HepG2 (cell line): ENCODE measurements around the gene RPL41. TPM values are rescaled to one million over a fixed set of nuclear protein-coding genes. Genes with fewer than 3 reads are reported as not detected.

ENCODE experiments used
- CEBPB ChIP-seq: IDR thresholded peaks from 2 replicates; pipeline ENCODE4 v1.6.1; 2011; ENCODE audit warnings: low read depth, low read length, improper control_type of control experiment, borderline replicate concordance
- ETV6 ChIP-seq: sonication (generic); formaldehyde crosslinking; conservative IDR thresholded peaks from 2 replicates; pipeline ENCODE4 v1.4.0; 2020; ENCODE audit warnings: missing genetic modification reagents
- FOSL1 ChIP-seq: sonication (generic); formaldehyde crosslinking; IDR thresholded peaks from 2 replicates; pipeline ENCODE4 v1.9.0; 2021; ENCODE audit warnings: missing genetic modification reagents, borderline replicate concordance
- GABPB1 ChIP-seq: IDR thresholded peaks from 2 replicates; pipeline ENCODE4 v1.6.1; 2016; ENCODE audit warnings: mild to moderate bottlenecking, missing genetic modification reagents, moderate library complexity, missing compliant biosample characterization
- JUND ChIP-seq: sonication (generic); formaldehyde crosslinking; IDR thresholded peaks from 2 replicates; pipeline ENCODE4 v1.8.0; 2022; ENCODE audit warnings: mild to moderate bottlenecking, missing genetic modification reagents
- NFE2L2 ChIP-seq: fragments of 150-350 bp; IDR thresholded peaks from 2 replicates; pipeline ENCODE4 v1.6.1; 2014; ENCODE audit warnings: low read length
- SAP130 ChIP-seq: IDR thresholded peaks from 2 replicates; pipeline ENCODE4 v1.6.1; 2016; ENCODE audit warnings: low read depth
- SMARCC2 ChIP-seq: fragments of 450-650 bp; IDR thresholded peaks from 2 replicates; pipeline ENCODE4 v1.6.1; 2017; ENCODE audit warnings: antibody characterized with exemption, mild to moderate bottlenecking
- SYNCRIP ChIP-seq: fragments of 200-400 bp; formaldehyde crosslinking; IDR thresholded peaks from 2 replicates; pipeline ENCODE4 v1.6.1; 2018; ENCODE audit warnings: mild to moderate bottlenecking, low read depth, low read length; ENCODE audit not compliant: insufficient read depth
- ZC3H4 ChIP-seq: sonication (generic); formaldehyde crosslinking; IDR thresholded peaks from 2 replicates; pipeline ENCODE4 v1.4.0; 2020; ENCODE audit warnings: missing genetic modification reagents, borderline replicate concordance
- ZNF549 ChIP-seq: sonication (generic); formaldehyde crosslinking; IDR thresholded peaks from 2 replicates; pipeline ENCODE4 v1.5.0; 2020; ENCODE audit warnings: missing genetic modification reagents
- ZNF816 ChIP-seq: sonication (generic); formaldehyde crosslinking; IDR thresholded peaks from 2 replicates; pipeline ENCODE4 v1.8.0; 2022; ENCODE audit warnings: missing genetic modification reagents, mild to moderate bottlenecking, borderline replicate concordance
- polyA plus RNA-seq, 8 experiments: library from polyadenylated mRNA; depleted of rRNA in 3 of 8; stranded (reverse) in 7 of 8; unstranded in 1 of 8; fragments of >200 nt; fragmentation: Illumina TruSeq in 4 of 8; extraction: Trizol in 4 of 8; gene quantifications; 2 replicates each; pipeline versions ENCODE4 v1.2.1 to v1.2.3, GENCODE V29; 2011 to 2016; ENCODE audit warnings: low read depth in 4 of 8, missing spikeins in 1 of 8, mixed read lengths in 1 of 8; ENCODE audit not compliant: insufficient read depth in 1 of 8
- total RNA-seq, 5 experiments: library from RNA; depleted of rRNA; stranded (reverse); fragments of >200 nt; fragmentation: Illumina TruSeq; extraction: Trizol; gene quantifications; 2 replicates each; pipeline ENCODE4 v1.2.3, GENCODE V29; 2016; ENCODE audit warnings: low read depth in 1 of 5
- TF ChIP-seq, protein P1 (sequence below): sonication (generic); formaldehyde crosslinking; IDR thresholded peaks from 2 replicates; pipeline ENCODE4 v1.8.1; 2023; ENCODE audit warnings: mild to moderate bottlenecking, moderate library complexity, missing genetic modification reagents
- TF ChIP-seq, protein P2 (sequence below), 2 experiments: sonication (generic) in 1 of 2; formaldehyde crosslinking in 1 of 2; IDR thresholded peaks; 2 replicates each; pipeline versions ENCODE4 v1.5.1 to v1.6.1; 2011 to 2020; ENCODE audit warnings: borderline replicate concordance in 1 of 2, low read depth in 1 of 2, low read length in 1 of 2, mild to moderate bottlenecking in 1 of 2, missing genetic modification reagents in 1 of 2, moderate library complexity in 1 of 2
- TF ChIP-seq, protein P3 (sequence below): sonication (generic); formaldehyde crosslinking; conservative IDR thresholded peaks from 2 replicates; pipeline ENCODE4 v1.8.1; 2023; ENCODE audit warnings: missing genetic modification reagents
- TF ChIP-seq, protein P4 (sequence below): sonication (generic); formaldehyde crosslinking; IDR thresholded peaks from 2 replicates; pipeline ENCODE4 v1.4.0; 2020; ENCODE audit warnings: missing genetic modification reagents

RPL41 gene
- total and polyA plus RNA-seq, 2 of the 13 experiments (the other 11 are each of a cell fraction or from before 2014, with no cell fraction given), result 4,012 to 7,670 TPM

DNA sequence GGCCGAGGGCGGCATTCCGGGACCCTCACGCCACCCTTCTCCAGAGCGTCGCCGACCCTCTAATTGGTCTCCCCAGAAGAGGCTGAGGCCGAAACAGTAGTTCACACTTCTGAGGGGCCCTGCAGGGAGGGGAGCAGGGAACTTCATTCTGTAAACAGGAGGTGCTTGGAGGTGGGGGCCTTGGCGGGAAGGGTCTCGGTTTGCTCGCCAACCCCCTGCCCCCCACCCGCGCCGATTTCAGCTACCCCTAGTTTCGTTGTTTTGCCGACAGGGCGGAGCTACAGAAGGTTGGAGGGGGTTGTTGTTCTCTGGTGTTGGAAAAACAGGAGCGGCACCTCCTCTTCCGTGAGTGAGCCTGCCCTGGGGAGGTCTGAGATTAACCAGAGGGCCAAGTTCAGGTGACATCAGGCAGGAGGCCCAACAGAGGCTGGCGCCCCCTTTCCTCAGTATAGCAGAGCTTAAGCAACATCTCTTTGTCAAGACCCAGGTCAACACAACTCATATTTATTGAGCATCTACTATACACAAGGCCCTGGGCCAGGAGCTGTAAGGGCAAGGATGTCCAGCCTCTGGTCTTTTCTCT is 35.8 kb upstream of the RPL41 start (continued):
- TF ChIP-seq, protein P1, sequence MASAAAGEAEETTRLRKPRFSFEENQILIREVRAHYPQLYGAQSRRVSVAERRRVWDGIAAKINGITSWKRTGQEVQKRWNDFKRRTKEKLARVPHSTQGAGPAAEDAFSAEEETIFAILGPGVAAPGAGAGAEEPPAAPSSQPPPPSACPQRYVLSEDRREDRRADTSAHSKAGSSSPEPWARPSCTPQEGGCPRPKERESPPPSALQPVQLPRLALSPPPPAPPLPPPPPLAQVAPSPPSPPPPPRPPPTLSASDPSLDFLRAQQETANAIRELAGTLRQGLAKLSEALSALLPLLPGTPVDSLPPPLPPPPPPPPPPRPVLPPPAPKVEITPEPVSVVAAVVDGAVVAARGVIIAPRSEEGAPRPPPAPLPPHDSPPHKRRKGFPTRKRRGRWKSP, result no peak
- TF ChIP-seq ZNF549 (CRISPR knock-in tag) (no peak), SMARCC2 (no peak), GABPB1 (CRISPR knock-in tag) (no peak; the same call in none of the 2 replicates), NFE2L2 (no peak), JUND (CRISPR knock-in tag) (peak; percentile 54; the same call in 1 of the 2 replicates), ZC3H4 (no peak), ZNF816 (CRISPR knock-in tag) (0 out of 2 replicates have a peak, but pooled peaks have one; percentile 10), SYNCRIP (no peak), CEBPB (peak; percentile 88; the same call in 1 of the 2 replicates), SAP130 (CRISPR knock-in tag) (peak; percentile 86), ETV6 (CRISPR knock-in tag) (no peak; the same call in 1 of the 2 replicates), FOSL1 (CRISPR knock-in tag) (no peak)
- TF ChIP-seq, protein P2, sequence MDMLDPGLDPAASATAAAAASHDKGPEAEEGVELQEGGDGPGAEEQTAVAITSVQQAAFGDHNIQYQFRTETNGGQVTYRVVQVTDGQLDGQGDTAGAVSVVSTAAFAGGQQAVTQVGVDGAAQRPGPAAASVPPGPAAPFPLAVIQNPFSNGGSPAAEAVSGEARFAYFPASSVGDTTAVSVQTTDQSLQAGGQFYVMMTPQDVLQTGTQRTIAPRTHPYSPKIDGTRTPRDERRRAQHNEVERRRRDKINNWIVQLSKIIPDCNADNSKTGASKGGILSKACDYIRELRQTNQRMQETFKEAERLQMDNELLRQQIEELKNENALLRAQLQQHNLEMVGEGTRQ (IDR thresholded peaks at IDR 0.05; ENCODE audit: low read depth, low read length), result no peak
- TF ChIP-seq, protein P2 (CRISPR knock-in tag; IDR thresholded peaks at IDR 0.05; ENCODE audit: borderline replicate concordance), result no peak
- TF ChIP-seq, protein P3, sequence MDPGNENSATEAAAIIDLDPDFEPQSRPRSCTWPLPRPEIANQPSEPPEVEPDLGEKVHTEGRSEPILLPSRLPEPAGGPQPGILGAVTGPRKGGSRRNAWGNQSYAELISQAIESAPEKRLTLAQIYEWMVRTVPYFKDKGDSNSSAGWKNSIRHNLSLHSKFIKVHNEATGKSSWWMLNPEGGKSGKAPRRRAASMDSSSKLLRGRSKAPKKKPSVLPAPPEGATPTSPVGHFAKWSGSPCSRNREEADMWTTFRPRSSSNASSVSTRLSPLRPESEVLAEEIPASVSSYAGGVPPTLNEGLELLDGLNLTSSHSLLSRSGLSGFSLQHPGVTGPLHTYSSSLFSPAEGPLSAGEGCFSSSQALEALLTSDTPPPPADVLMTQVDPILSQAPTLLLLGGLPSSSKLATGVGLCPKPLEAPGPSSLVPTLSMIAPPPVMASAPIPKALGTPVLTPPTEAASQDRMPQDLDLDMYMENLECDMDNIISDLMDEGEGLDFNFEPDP (CRISPR knock-in tag), result peak; percentile 51; the same call in 1 of the 2 replicates
- TF ChIP-seq, protein P4, sequence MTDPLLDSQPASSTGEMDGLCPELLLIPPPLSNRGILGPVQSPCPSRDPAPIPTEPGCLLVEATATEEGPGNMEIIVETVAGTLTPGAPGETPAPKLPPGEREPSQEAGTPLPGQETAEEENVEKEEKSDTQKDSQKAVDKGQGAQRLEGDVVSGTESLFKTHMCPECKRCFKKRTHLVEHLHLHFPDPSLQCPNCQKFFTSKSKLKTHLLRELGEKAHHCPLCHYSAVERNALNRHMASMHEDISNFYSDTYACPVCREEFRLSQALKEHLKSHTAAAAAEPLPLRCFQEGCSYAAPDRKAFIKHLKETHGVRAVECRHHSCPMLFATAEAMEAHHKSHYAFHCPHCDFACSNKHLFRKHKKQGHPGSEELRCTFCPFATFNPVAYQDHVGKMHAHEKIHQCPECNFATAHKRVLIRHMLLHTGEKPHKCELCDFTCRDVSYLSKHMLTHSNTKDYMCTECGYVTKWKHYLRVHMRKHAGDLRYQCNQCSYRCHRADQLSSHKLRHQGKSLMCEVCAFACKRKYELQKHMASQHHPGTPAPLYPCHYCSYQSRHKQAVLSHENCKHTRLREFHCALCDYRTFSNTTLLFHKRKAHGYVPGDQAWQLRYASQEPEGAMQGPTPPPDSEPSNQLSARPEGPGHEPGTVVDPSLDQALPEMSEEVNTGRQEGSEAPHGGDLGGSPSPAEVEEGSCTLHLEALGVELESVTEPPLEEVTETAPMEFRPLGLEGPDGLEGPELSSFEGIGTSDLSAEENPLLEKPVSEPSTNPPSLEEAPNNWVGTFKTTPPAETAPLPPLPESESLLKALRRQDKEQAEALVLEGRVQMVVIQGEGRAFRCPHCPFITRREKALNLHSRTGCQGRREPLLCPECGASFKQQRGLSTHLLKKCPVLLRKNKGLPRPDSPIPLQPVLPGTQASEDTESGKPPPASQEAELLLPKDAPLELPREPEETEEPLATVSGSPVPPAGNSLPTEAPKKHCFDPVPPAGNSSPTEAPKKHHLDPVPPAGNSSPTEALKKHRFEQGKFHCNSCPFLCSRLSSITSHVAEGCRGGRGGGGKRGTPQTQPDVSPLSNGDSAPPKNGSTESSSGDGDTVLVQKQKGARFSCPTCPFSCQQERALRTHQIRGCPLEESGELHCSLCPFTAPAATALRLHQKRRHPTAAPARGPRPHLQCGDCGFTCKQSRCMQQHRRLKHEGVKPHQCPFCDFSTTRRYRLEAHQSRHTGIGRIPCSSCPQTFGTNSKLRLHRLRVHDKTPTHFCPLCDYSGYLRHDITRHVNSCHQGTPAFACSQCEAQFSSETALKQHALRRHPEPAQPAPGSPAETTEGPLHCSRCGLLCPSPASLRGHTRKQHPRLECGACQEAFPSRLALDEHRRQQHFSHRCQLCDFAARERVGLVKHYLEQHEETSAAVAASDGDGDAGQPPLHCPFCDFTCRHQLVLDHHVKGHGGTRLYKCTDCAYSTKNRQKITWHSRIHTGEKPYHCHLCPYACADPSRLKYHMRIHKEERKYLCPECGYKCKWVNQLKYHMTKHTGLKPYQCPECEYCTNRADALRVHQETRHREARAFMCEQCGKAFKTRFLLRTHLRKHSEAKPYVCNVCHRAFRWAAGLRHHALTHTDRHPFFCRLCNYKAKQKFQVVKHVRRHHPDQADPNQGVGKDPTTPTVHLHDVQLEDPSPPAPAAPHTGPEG (CRISPR knock-in tag), result no peak
